ENCODE data around the gene VPS26C.

GRCh38 chr21:37193676-37194075, 73.5 kb downstream of the VPS26C start:
- TF ChIP-seq POLR2AphosphoS5 (IDR thresholded peaks at IDR 0.05): no peak
- TF ChIP-seq CTCF (IDR thresholded peaks at IDR 0.05): no peak
- no peak for TF ChIP-seq POLR2A (IDR thresholded peaks at IDR 0.05)
- no peak for TF ChIP-seq EP300 (IDR thresholded peaks at IDR 0.05)

All from stomach (tissue), 4 donors.